Left renal cortex interstitium (tissue), 4 donors: ENCODE measurements around the gene ZNF454. TPM values are rescaled to one million over a fixed set of nuclear protein-coding genes. Genes with fewer than 3 reads are reported as not detected.
A peak's percentile ranks its signal among the peaks of the same experiment; 100 is the strongest.

Experiments used
- DNase-seq, 4 donors: peaks; one replicate each; pipeline ENCODE4 v3.0.0-alpha.2; 2013; ENCODE audit warnings: low read depth in 4 of 4, low spot score in 2 of 4, missing footprints in 1 of 4
- polyA plus RNA-seq, 4 donors: library from polyadenylated mRNA; unstranded; fragments of 120-200 nt; gene quantifications; one replicate each; pipeline ENCODE4 v1.2.1, GENCODE V29; 2013; ENCODE audit not compliant: insufficient read length in 4 of 4

The ZNF454 gene
- polyA plus RNA-seq, 4 donors: 5.1 to 10.6 (median 7.0) TPM

DNA sequence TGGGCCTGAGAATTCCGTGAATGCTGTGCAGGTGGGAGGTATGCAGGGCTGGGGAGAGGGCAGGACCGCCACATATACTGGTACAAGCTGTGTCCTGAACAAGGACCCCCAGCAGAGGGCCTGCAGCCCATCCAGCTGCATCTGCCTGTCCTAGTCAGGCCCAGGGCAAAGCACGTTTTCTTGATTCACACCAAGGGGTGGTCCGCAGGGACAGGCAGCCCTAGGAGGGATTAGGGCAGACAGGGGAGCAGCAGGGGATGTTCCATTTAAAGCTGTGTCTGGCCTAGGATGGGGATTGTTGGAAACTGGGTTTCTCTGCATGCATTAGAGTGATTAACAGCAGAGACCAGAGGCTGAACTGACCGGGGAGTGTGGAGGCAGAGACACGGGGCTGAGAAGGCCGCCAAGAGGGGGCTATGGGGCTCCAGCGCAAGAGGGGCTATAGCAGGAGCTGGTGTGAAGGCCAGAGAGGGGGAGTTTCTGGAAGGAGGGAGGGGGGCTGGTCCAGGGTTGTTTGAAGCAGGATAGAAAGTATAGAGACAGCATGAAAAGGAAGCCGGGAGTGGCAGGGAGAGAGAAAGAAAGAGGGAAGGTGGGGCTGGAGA, 51.4 kb downstream of the ZNF454 start:
- no peak for DNase-seq

DNA sequence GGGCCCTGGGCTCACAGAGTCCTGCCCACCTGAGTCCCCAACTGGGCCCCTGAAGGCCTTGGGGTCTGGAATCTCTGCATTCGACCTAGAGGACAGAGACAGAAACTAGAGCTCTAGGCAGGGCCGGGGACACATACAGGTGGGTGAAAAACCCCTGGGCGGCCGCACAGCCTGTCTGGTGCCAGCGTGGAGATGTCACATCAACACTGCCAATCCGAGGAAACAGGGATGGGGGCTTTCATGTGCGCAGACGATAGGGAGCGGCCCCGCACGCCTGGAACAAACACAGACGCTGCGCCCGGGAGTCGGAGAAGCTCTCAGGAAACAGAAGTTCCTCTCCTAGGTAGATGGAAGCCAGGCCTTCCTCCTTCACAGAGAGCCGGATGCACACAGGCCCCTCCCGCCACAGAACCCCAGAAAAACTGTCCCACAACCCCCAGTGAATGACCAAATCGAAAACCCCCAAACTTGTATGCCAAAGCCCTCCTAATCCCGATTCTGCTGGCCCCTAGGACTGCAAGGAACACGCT, 52.3 kb downstream of the ZNF454 start:
- no peak for DNase-seq

GRCh38 chr5:178993955-178994579, 53.1 kb downstream of the ZNF454 start:
- no peak for DNase-seq

- peak in 1 of 4 donors; percentile 8 for DNase-seq
These were observed 53.8 kb downstream of the ZNF454 start, which contains the start of gene GRM6 for GRCh38 chr5:178994580-178995340. Gene GRM6 (minus strand): TSS chr5:178995320. CDS start chr5:178994944, 376 bp downstream.

DNA sequence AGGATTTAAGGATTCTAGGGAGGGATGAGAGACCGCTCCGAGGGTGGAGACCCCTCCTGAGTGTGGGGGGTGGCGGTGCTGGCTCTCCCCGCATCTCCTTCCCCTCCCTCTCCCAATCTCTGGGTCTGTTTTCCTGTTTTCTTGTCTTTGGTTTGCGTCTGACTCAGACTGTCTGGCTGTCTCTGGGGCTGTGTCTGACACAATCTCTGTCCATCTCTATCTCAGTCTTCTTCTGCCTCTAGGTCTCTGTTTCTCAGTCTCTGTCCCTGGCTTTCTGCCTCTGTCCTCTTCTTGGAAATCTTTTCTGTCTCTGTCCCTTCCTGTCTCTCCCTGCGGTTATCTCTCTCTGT, 54.3 kb downstream of the ZNF454 start:
- no peak for DNase-seq

GRCh38 chr5:178996156-178996555, 55.2 kb downstream of the ZNF454 start:
- DNase-seq: no peak

- DNase-seq: no peak
These were observed 56.2 kb downstream of the ZNF454 start for GRCh38 chr5:178997191-178997590.

GRCh38 chr5:178998441-178998840, 57.4 kb downstream of the ZNF454 start:
- no peak for DNase-seq

- DNase-seq: no peak
These were observed 65.6 kb downstream of the ZNF454 start for GRCh38 chr5:179006564-179006963.

DNA sequence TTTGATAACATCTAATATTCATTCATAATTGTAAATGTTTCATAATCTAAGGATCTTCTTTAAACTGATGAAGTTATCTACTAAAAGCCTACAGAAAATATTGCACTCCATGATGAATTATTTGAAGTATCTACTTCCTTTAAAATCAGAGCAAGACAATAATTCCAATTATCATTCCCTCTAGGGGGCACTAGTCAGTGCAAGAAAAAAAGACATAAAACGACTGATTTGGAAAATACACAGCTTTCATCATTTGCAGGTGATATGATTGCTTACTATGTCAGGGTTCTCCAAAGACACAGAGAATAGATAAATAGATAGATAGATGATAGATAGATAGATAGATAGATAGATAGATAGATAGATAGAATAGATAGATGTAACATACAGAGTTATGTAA, 67.7 kb downstream of the ZNF454 start:
- no peak for DNase-seq

Other genes with a start within 250 kb of the ZNF454 start
- 10 to 100 TPM; 19.7 to 24.5 (median 22.4) TPM for gene ZNF354A, start 210.5 kb upstream of the ZNF454 start, polyA plus RNA-seq
- 10 to 100 TPM; 18.0 to 33.8 (median 26.0) TPM for gene ZNF354B, start 81.2 kb upstream of the ZNF454 start, polyA plus RNA-seq
- gene ZFP2, start 45.3 kb upstream of the ZNF454 start, polyA plus RNA-seq: 1 to 10 TPM; 6.2 to 9.4 (median 7.7) TPM
- 1 to 10 TPM in 2 of 4 donors, under 1 TPM in 2; 0.37 to 2.0 (median 1.1) TPM for gene GRM6, start 54.1 kb downstream of the ZNF454 start, polyA plus RNA-seq
- gene ZNF879, start 82.6 kb downstream of the ZNF454 start, polyA plus RNA-seq: 1 to 10 TPM; 8.0 to 8.5 (median 8.1) TPM
- gene ZNF354C, start 119.2 kb downstream of the ZNF454 start, polyA plus RNA-seq: 10 to 100 TPM; 15.8 to 17.4 (median 16.6) TPM